HG02588 (cell line): ENCODE measurements around the gene AP3M1.

Experiments used
- ATAC-seq: cut with Tn5 transposase; IDR thresholded peaks from one replicate; pipeline ENCODE4 v1.9.1; 2021; ENCODE audit warnings: mild to moderate bottlenecking, moderate library complexity; ENCODE audit not compliant: unreplicated experiment

AP3M1 gene

DNA sequence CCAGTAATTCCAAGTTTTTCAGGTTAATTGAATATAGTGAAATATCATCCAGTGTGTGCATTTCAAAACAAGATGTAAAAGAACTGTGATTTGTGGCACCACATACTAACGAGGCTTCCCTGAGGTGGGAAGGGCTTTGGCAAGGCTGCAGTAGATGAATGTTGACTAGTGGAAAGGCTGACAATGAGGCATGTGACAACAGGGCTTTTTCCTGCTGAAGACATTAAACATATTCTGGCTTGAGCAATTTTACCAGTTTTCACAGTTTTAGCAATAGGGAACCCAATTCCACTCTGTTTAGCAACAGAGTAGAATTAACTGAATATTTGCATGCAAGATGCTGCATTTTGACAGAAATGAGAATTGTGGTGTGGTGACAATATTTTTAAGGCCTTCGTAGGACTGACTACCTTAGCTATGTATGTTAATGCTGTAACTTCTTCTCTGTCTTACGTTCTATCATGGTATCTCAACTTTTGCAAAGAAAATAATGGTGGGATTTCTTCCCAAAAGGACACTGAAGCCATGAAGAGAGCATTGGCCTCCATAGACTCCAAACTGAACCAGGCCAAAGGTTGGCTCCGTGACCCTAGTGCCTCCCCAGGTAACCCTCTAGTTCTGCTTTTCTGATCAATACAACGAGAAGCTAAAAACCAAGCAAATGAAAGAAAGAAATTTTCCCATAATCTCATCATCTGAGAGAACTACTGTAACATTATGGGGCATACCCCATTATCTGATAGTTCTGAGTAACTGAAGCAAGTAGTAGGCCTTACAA is 68.5 kb downstream of the AP3M1 start:
- no peak for ATAC-seq

DNA sequence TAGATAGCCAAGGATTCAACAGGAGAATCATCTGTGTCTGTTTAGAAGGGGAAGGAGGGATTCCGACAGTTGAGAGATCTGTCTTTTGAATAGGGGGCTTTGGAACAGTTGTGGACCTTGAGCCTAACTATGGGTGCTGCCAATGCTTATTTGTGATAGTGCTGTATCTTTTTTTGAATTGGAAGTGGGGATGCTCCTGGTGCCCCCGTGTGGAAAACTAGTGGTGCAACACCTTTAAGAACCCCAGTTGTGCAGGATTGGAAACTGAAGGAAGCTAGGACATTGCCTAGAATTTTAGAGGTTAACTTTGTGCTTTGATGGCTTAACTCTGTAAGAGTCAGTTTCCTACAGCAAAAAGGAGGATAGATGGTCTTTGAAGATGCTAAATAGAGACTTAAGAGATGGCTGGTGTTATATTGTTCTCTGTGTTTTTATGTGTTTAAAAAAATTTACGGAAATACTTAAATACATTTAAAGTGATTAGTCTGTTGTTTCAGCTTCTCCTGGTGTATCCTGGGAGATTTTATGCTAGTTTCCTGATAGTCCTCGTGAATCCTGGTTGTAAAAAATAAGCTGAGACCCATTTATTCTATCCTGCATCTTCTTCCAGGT is 69.3 kb downstream of the AP3M1 start:
- ATAC-seq: no peak

DNA sequence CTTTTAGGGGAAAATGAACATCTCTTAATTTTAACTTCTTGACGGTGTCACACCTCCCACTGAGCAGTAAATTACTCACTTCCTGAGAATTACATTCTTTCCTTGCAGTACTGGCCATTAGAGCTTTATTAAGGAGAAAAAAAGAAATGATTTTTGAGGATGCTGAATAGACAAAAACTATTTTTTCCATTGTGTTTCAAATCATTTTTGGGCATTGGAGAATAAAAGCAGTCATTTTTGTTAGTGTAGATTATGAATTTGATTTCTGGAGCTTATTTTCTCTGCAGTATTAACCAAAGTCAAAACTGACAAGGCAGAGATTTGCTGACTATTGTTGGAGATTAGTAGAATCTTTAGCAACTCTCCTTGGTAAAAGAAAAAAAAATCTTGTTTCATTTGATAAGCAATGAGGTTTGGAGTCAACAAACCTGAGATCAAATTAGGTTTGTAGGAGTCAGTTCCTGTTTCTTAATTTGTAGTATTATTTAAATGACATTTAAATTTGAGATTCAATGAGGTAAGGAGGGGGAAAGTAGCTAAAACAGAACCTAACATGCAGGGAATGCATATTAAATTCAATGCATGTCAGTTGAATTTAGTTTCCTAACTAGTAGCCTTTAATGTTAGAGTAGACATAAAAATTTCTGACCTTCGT is 70.6 kb downstream of the AP3M1 start:
- no peak for ATAC-seq

DNA sequence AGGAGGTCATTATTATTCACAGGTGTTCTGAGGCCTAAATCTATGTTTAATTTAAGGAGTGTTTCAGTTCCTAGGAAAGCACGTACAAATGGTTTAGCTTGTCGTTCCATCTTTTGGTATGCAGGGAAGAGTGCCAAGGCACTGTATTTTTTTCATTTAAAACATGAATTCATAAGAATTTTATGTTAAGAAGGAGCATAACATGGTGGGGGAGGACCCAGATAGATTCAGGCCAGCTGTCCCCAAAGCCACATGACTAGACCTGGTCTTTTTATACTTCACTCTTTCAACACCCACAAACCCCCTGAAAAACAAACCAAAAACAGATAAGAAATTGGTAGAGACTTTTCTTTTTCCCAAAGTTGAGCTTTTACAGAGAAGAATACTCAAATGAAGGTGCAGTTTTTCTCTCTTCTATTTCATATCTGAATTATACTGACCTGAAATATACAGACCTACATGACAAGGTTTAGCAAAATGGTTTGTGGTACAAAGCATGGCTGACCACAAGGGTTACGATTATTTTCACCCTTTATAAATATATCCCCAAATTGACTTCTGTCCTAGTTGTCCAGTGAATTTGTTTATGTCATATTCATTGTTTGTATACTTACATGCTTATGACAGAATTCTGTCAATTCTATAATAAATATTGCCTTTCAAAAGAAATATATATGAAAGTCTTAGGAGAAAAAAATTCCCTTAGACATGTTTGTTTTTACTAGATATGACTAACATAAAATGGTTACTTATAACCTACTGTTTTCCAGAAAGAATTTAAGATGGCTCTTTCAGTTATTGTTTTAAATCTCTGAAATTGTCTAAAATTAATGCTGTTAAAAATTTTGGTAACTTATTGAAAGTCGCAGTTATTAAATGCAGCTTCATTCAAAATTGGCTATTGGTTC is 71.3 kb downstream of the AP3M1 start:
- no peak for ATAC-seq

DNA sequence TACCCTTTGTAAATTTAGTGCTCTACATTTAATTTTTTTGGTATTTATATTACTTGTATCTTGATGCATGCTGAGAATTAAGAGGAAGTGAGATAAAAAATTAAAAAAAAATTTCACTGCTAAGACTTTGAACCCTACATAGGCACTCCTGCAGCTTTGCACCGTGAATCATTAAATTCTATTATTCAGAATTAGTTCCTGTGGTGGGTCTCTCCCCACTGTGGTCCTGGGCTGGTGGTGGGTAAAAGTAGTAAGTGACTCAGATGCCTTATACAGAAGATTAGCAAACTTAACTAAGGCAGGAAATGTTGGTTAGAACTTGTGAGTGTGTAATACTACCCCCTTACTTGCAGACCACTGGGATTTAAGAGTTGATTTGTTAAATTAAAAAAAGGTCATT is 72.6 kb downstream of the AP3M1 start:
- ATAC-seq: peak; percentile 37

DNA sequence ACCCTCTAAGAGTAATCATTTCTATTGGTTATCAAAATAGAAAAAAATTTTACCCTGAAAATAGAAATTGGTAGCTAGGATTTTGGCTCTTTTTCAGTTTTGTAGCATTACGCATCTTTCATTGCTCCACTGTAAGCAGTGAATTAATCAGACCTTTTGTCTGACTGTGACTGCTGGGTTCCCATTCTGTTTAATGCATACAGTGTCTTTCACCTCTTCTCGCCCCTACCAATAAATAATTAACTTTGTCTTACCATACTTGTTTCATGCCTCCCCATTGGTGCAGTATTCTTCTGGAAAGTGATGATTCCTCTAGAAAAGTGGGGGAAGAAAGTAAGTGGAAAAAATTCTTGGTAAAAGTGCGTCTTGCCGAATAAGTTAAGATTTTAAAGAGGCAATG is 73.2 kb downstream of the AP3M1 start:
- no peak for ATAC-seq

DNA sequence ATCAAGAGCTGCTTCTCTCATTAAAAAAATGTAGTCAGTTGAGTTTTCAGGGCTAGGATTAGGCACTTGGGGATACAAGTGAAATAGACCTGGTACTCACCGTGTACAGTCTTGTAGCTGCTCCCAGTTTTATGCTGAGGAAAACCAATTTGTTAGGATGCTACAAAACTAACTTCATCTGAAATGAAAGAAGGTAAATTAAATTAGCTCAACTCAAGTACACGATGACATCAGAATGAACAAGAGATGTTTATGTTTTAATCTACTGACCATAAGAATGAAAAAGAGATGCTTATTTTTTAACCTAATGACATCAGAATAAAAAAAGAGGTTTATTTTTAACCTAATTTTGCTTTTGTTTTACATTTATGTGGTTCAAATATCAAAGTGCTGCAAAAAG is 73.7 kb downstream of the AP3M1 start:
- no peak for ATAC-seq

DNA sequence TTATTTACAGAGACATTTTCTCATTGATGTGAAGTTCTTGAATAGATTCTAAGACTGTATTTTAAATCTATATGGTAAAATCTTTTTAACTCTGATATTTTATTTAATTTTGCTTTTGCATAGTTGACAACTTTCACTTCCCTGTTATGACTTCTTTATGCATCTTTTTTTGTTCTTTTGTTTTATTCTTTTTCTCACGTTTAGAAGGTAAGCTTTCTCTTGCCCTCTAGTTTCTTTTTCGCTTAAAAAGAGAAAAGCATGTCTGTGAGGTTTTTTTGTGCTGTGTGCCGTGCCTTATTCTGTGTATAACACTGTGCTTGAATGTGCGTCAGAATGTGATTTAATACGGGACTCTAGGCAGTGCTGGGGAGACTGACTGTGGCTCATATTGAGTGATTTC is 74.7 kb downstream of the AP3M1 start:
- no peak for ATAC-seq

DNA sequence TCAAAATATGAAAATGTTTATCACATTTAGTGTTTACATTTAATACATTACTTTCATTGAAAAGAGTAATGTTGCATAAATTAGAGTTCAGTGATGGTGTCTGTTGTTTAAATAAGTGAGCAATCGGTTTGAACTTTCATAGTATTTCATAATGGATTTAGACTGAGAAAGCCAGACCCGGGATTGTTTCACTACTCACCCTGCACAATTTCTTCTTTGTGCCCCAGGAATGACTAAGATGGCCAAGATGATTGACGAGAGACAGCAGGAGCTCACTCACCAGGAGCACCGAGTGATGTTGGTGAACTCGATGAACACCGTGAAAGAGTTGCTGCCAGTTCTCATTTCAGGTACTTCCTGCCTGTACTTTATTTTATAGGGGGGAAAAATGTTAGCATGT is 78.1 kb downstream of the AP3M1 start:
- ATAC-seq: no peak

DNA sequence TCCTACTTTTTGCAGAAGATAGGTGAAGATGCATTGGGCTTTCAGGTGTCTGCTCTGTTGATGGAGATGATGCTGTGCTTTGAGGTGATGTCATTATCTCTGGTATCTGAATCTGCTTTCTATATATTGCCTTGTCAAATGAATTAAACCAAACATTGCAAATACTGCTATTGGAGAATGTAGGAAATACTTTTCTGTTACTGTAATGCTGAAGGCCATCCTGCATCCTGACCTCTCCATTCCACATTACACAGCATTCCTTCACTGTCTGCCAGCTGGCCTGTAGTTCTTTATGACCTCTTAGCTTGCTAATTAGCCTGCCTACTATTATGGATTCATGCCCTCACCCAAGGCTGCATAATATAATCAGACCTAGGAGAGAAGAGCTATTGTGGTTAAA is 79.5 kb downstream of the AP3M1 start:
- ATAC-seq: no peak
